SK-N-MC (cell line): Measurements from ENCODE around the gene SMG9.
"Not testable (repeated sequence)": the region's sequence is repeated elsewhere in the genome, so short reads cannot be mapped to it uniquely, and the experiment has no call there.

Source experiments
- EZH2 ChIP-seq: fragments of 200-600 bp; sonication (generic); IDR thresholded peaks from one replicate; pipeline ENCODE4 v1.6.1; 2017; ENCODE audit warnings: antibody characterized with exemption
- FOXP2 ChIP-seq: optimal IDR thresholded peaks from 2 replicates; pipeline ENCODE3; 2011; ENCODE audit warnings: mild to moderate bottlenecking, moderate library complexity; ENCODE audit not compliant: insufficient read depth; ENCODE audit errors: extremely low read length, control extremely low read depth
- POLR2AphosphoS5 ChIP-seq: IDR thresholded peaks from 2 replicates; pipeline ENCODE4 v1.6.1; 2012; ENCODE audit warnings: mild to moderate bottlenecking, low read depth, low read length, borderline replicate concordance

DNA sequence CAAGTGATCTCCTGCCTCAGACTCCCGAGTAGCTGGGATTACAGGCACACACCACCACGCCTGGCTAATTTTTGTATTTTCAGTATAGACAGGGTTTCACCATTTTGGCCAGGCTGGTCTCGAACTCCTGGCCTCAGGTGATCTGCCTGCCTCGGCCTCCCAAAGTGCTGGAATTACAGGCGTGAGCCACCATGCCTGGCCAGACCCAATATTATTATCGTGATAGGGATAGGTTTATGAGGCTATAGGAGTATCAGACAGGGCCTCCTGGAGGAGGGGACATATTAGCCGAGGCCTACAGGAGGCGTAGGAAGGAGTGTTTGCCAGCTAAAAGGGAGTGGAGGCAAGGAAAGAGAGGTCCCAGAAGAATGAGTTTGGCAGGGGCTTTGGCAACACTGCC lies 9.9 kb upstream of the SMG9 start:
- not testable (repeated sequence) for TF ChIP-seq POLR2AphosphoS5, EZH2, FOXP2
